PC-9 (cell line): ENCODE measurements around the gene SORBS2.

Experiments used
- CTCF ChIP-seq: fragments of 200-600 bp; sonication (generic); conservative IDR thresholded peaks from 2 replicates; pipeline ENCODE4 v1.6.1; 2017; ENCODE audit warnings: mixed run types, antibody characterized with exemption, mild to moderate bottlenecking, moderate library complexity
- EZH2 ChIP-seq: fragments of 200-600 bp; sonication (generic); IDR thresholded peaks from 2 replicates; pipeline ENCODE4 v1.8.0; 2017; ENCODE audit warnings: antibody characterized with exemption, low read depth

DNA sequence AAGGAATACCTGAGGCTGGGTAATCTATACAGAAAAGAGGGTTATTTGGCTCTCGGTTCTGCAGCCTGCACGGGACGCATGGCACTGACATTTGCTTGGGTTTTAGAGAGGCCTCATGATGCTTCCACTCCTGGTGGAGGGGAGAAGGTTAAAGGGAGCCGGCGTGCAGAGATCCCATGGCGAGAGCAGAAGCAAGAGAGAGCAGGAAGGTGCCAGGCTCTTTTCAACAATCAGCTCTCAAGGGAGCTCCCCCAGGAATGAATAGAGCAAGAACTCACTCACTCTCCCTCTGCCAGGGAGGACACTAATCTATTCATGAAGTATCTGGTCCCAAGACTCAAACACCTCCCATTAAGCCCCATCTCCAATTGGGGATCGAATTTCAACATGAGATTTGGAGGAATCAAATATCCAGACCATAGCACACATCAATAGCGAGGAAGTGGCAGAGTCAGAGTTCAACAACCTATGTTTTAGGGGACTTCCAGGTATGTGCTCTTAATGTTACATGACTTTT lies 109.8 kb downstream of the SORBS2 start:
- TF ChIP-seq CTCF (no peak), EZH2 (no peak)
